ENCODE data around the gene LRRC41.

DNA sequence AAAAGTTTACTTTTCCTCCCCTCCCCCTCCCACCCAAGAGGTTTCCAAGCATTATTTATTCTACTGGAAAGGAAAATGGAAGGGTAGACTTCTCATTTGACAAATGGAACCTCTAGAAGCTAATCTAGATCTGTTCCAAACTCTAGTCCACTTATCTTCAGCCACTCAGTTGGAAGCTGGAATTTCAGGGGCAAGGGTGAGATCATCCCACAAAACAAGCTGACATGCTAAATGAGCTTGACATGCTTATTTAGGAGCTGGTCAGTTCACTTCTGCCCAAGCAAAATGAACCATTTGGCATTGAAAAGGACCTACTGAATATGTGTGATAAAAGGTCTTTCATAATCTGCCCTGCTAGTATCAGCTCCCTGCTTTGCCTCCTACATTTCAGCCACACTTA, 5.0 kb downstream of the LRRC41 start:
- TF ChIP-seq, protein P1, sequence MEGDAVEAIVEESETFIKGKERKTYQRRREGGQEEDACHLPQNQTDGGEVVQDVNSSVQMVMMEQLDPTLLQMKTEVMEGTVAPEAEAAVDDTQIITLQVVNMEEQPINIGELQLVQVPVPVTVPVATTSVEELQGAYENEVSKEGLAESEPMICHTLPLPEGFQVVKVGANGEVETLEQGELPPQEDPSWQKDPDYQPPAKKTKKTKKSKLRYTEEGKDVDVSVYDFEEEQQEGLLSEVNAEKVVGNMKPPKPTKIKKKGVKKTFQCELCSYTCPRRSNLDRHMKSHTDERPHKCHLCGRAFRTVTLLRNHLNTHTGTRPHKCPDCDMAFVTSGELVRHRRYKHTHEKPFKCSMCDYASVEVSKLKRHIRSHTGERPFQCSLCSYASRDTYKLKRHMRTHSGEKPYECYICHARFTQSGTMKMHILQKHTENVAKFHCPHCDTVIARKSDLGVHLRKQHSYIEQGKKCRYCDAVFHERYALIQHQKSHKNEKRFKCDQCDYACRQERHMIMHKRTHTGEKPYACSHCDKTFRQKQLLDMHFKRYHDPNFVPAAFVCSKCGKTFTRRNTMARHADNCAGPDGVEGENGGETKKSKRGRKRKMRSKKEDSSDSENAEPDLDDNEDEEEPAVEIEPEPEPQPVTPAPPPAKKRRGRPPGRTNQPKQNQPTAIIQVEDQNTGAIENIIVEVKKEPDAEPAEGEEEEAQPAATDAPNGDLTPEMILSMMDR (IDR thresholded peaks at IDR 0.05; ENCODE audit: borderline replicate concordance, extremely low read depth, low read length, poor library complexity, severe bottlenecking), result no peak
- no peak for TF ChIP-seq EZH2 (IDR thresholded peaks at IDR 0.05; ENCODE audit: borderline replicate concordance, low read depth, low read length, severe bottlenecking)
